Measurements from ENCODE around the gene EGFL7. TPM values are rescaled to one million over a fixed set of nuclear protein-coding genes. Genes with fewer than 3 reads are reported as not detected.
A peak's percentile ranks its signal among the peaks of the same experiment; 100 is the strongest.

EGFL7 gene
- total and polyA plus RNA-seq, 2 of the 13 experiments (the other 11 are each of a cell fraction or from before 2014, with no cell fraction given) = 0.20 to 5.1 TPM

DNA sequence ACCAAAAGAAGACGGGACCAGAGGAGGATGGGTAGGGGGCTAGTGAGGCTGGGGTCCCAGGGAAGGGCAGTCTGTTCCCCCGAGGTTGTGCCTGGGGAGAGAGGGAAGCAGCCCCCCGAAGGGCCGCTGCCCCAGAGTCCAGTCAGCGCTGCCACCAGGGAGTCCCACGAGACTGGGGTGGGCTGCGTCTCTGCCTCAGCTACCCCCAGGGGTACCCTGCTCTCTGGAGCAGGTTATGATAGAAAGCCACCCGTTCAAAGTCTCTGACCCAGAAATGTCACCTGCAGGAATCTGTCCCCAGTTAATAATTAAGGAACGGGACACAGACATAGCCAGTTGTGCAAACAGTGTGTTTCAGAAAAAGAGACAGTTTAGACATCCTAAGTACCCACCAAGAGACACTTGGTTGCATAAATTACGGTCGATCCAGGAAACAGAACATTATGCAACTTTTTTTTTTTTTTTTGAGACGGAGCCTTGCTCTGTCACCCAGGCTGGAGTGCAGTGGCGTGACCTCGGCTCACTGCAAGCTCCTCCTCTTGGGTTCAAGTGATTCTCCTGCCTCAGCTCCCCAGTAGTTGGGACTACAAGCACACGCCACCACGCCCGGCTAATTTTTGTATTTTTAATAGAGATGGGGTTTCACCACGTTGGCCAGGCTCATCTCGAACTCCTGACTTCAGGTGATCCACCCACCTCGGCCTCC is 35.3 kb downstream of the EGFL7 start (continued):
- TF ChIP-seq, protein P1, sequence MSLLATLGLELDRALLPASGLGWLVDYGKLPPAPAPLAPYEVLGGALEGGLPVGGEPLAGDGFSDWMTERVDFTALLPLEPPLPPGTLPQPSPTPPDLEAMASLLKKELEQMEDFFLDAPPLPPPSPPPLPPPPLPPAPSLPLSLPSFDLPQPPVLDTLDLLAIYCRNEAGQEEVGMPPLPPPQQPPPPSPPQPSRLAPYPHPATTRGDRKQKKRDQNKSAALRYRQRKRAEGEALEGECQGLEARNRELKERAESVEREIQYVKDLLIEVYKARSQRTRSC (CRISPR knock-in tag; IDR thresholded peaks at IDR 0.05; ENCODE audit: low read depth) = 0 out of 2 replicates have a peak, but pooled peaks have one; percentile 36
- TF ChIP-seq, protein P2, sequence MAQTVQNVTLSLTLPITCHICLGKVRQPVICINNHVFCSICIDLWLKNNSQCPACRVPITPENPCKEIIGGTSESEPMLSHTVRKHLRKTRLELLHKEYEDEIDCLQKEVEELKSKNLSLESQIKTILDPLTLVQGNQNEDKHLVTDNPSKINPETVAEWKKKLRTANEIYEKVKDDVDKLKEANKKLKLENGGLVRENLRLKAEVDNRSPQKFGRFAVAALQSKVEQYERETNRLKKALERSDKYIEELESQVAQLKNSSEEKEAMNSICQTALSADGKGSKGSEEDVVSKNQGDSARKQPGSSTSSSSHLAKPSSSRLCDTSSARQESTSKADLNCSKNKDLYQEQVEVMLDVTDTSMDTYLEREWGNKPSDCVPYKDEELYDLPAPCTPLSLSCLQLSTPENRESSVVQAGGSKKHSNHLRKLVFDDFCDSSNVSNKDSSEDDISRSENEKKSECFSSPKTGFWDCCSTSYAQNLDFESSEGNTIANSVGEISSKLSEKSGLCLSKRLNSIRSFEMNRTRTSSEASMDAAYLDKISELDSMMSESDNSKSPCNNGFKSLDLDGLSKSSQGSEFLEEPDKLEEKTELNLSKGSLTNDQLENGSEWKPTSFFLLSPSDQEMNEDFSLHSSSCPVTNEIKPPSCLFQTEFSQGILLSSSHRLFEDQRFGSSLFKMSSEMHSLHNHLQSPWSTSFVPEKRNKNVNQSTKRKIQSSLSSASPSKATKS (CRISPR knock-in tag; IDR thresholded peaks at IDR 0.05) = no peak
- TF ChIP-seq ZBTB38 (CRISPR knock-in tag; IDR thresholded peaks at IDR 0.05) = no peak
- TF ChIP-seq, protein P3, sequence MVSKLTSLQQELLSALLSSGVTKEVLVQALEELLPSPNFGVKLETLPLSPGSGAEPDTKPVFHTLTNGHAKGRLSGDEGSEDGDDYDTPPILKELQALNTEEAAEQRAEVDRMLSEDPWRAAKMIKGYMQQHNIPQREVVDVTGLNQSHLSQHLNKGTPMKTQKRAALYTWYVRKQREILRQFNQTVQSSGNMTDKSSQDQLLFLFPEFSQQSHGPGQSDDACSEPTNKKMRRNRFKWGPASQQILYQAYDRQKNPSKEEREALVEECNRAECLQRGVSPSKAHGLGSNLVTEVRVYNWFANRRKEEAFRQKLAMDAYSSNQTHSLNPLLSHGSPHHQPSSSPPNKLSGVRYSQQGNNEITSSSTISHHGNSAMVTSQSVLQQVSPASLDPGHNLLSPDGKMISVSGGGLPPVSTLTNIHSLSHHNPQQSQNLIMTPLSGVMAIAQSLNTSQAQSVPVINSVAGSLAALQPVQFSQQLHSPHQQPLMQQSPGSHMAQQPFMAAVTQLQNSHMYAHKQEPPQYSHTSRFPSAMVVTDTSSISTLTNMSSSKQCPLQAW (CRISPR knock-in tag; IDR thresholded peaks at IDR 0.05) = peak; percentile 91
- no peak for TF ChIP-seq ZNF367 (CRISPR knock-in tag; IDR thresholded peaks at IDR 0.05; ENCODE audit: borderline replicate concordance)
- TF ChIP-seq, protein P4, sequence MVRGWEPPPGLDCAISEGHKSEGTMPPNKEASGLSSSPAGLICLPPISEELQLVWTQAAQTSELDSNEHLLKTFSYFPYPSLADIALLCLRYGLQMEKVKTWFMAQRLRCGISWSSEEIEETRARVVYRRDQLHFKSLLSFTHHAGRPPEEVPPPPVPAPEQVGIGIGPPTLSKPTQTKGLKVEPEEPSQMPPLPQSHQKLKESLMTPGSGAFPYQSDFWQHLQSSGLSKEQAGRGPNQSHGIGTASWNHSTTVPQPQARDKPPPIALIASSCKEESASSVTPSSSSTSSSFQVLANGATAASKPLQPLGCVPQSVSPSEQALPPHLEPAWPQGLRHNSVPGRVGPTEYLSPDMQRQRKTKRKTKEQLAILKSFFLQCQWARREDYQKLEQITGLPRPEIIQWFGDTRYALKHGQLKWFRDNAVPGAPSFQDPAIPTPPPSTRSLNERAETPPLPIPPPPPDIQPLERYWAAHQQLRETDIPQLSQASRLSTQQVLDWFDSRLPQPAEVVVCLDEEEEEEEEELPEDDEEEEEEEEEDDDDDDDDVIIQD (CRISPR knock-in tag; IDR thresholded peaks at IDR 0.05; ENCODE audit: low read depth) = no peak
- TF ChIP-seq GATA4 (IDR thresholded peaks at IDR 0.05; ENCODE audit: borderline replicate concordance, low read depth) = no peak
- peak; percentile 87 for TF ChIP-seq ZNF441 (CRISPR knock-in tag; IDR thresholded peaks at IDR 0.05; ENCODE audit: borderline replicate concordance)
- TF ChIP-seq, protein P5, sequence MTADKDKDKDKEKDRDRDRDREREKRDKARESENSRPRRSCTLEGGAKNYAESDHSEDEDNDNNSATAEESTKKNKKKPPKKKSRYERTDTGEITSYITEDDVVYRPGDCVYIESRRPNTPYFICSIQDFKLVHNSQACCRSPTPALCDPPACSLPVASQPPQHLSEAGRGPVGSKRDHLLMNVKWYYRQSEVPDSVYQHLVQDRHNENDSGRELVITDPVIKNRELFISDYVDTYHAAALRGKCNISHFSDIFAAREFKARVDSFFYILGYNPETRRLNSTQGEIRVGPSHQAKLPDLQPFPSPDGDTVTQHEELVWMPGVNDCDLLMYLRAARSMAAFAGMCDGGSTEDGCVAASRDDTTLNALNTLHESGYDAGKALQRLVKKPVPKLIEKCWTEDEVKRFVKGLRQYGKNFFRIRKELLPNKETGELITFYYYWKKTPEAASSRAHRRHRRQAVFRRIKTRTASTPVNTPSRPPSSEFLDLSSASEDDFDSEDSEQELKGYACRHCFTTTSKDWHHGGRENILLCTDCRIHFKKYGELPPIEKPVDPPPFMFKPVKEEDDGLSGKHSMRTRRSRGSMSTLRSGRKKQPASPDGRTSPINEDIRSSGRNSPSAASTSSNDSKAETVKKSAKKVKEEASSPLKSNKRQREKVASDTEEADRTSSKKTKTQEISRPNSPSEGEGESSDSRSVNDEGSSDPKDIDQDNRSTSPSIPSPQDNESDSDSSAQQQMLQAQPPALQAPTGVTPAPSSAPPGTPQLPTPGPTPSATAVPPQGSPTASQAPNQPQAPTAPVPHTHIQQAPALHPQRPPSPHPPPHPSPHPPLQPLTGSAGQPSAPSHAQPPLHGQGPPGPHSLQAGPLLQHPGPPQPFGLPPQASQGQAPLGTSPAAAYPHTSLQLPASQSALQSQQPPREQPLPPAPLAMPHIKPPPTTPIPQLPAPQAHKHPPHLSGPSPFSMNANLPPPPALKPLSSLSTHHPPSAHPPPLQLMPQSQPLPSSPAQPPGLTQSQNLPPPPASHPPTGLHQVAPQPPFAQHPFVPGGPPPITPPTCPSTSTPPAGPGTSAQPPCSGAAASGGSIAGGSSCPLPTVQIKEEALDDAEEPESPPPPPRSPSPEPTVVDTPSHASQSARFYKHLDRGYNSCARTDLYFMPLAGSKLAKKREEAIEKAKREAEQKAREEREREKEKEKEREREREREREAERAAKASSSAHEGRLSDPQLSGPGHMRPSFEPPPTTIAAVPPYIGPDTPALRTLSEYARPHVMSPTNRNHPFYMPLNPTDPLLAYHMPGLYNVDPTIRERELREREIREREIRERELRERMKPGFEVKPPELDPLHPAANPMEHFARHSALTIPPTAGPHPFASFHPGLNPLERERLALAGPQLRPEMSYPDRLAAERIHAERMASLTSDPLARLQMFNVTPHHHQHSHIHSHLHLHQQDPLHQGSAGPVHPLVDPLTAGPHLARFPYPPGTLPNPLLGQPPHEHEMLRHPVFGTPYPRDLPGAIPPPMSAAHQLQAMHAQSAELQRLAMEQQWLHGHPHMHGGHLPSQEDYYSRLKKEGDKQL (CRISPR knock-in tag; IDR thresholded peaks at IDR 0.05; ENCODE audit: low read depth) = 0 out of 2 replicates have a peak, but pooled peaks have one; percentile 48
- TF ChIP-seq, protein P6, sequence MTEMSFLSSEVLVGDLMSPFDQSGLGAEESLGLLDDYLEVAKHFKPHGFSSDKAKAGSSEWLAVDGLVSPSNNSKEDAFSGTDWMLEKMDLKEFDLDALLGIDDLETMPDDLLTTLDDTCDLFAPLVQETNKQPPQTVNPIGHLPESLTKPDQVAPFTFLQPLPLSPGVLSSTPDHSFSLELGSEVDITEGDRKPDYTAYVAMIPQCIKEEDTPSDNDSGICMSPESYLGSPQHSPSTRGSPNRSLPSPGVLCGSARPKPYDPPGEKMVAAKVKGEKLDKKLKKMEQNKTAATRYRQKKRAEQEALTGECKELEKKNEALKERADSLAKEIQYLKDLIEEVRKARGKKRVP (CRISPR knock-in tag; IDR thresholded peaks at IDR 0.05) = peak in 1 of 2 experiments; percentile 41; a peak in 2 of 4 replicates
- TF ChIP-seq MEF2D (CRISPR knock-in tag; IDR thresholded peaks at IDR 0.05) = peak; percentile 54; the same call in 1 of the 2 replicates
- peak; percentile 37; the same call in 1 of the 2 replicates for TF ChIP-seq THAP11 (CRISPR knock-in tag; IDR thresholded peaks at IDR 0.05)
- TF ChIP-seq, protein P7, sequence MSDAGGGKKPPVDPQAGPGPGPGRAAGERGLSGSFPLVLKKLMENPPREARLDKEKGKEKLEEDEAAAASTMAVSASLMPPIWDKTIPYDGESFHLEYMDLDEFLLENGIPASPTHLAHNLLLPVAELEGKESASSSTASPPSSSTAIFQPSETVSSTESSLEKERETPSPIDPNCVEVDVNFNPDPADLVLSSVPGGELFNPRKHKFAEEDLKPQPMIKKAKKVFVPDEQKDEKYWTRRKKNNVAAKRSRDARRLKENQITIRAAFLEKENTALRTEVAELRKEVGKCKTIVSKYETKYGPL (CRISPR knock-in tag; IDR thresholded peaks at IDR 0.05) = peak; percentile 93
- TF ChIP-seq MED1 (CRISPR knock-in tag; IDR thresholded peaks at IDR 0.05) = peak; percentile 41; the same call in 1 of the 2 replicates

Data from HepG2 (cell line).